HEK293T (cell line): ENCODE measurements around the gene PHF11.

ENCODE experiments used
- ARNT ChIP-seq: fragments of 450-650 bp; IDR thresholded peaks from 2 replicates; pipeline ENCODE4 v1.6.1; 2017; ENCODE audit warnings: mild to moderate bottlenecking
- BHLHE40 ChIP-seq: fragments of 450-650 bp; IDR thresholded peaks from 2 replicates; pipeline ENCODE4 v1.6.1; 2016; ENCODE audit warnings: mild to moderate bottlenecking, moderate library complexity, borderline replicate concordance
- ELF4 ChIP-seq: fragments of 450-650 bp; IDR thresholded peaks from 2 replicates; pipeline ENCODE4 v1.6.1; 2017; ENCODE audit warnings: antibody characterized with exemption
- FOXA1 ChIP-seq: fragments of 450-650 bp; IDR thresholded peaks from 2 replicates; pipeline ENCODE4 v1.6.1; 2016; ENCODE audit warnings: mild to moderate bottlenecking
- FOXM1 ChIP-seq: fragments of 450-650 bp; IDR thresholded peaks from 2 replicates; pipeline ENCODE4 v1.6.1; 2017; ENCODE audit warnings: mild to moderate bottlenecking, borderline replicate concordance
- SP1 ChIP-seq: fragments of 450-650 bp; IDR thresholded peaks from 2 replicates; pipeline ENCODE4 v1.6.1; 2017
- SUZ12 ChIP-seq: fragments of 450-650 bp; IDR thresholded peaks from 2 replicates; pipeline ENCODE4 v1.6.1; 2016; ENCODE audit warnings: mild to moderate bottlenecking

DNA sequence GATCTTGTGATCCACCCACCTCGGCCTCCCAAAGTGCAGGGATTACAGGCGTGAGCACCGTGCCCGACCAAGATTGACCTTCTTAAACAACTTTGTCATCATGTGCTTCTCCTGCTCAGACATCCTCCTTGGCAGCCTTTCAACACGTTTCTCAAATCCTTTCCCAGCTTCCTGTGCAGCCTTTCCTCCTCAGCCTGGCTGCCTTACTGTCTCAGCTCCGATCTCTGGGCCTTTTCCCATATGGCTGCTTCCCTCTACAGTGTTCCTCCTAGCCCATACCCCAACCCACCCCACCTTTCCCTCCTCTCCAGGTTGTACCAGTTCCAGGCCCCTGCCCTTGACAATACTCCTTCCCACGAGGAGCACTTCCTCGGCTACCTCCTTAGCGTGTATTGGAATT is 7.2 kb downstream of the PHF11 start:
- TF ChIP-seq ELF4 (no peak), SP1 (no peak), BHLHE40 (no peak), FOXA1 (no peak), ARNT (no peak), FOXM1 (no peak), SUZ12 (no peak)
